HG02970 (cell line): ENCODE data around the gene ROR2.

ENCODE experiments used
- ATAC-seq: cut with Tn5 transposase; IDR thresholded peaks from one replicate; pipeline ENCODE4 v1.9.1; 2021; ENCODE audit warnings: mild to moderate bottlenecking, moderate library complexity, moderate number of reproducible peaks; ENCODE audit not compliant: unreplicated experiment, low FRiP score

ROR2 gene

DNA sequence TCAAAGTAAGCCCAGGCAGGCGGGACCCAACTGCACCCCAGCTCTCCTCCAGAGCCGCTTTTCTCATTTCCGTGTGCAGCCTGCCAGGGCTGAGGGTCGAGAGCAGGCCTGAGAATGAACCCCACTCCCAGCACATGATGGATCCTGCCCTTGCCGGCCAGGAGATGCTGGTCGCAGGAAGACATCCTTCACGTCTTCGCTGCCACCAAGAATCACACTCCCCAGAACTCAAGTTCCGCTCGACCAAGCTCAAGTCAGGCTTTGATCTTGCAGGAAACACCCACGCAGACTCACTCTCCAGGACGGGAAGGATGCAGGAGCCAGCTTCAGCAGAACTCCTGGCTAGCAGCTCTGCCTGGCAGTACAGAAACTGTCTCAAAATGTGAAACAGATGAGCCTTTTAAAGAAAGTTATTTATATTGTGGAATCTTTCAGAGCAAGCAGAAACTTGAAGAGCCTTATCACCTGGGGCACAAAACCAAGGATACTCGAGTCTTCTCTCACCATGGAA is 102.4 kb downstream of the ROR2 start:
- ATAC-seq: no peak

DNA sequence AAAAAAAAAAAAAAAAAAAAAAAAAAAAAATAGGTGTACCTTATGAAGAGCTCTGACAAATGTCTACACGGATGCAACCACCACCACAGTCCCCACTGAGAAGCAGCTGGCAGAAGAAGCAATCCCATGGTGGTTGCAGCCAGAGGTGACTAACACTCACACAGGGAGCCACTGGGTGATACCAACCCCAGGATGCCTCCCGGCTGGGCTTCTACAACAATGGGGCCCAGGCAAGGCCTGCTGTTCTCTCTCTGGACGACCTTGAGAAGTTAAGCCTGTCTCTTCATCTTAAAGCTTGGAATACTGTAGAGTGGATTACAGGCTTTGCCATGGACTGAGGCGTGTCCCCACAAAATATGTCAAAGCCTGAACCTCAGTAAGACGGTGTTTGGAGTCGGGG is 104.1 kb downstream of the ROR2 start:
- ATAC-seq: no peak

DNA sequence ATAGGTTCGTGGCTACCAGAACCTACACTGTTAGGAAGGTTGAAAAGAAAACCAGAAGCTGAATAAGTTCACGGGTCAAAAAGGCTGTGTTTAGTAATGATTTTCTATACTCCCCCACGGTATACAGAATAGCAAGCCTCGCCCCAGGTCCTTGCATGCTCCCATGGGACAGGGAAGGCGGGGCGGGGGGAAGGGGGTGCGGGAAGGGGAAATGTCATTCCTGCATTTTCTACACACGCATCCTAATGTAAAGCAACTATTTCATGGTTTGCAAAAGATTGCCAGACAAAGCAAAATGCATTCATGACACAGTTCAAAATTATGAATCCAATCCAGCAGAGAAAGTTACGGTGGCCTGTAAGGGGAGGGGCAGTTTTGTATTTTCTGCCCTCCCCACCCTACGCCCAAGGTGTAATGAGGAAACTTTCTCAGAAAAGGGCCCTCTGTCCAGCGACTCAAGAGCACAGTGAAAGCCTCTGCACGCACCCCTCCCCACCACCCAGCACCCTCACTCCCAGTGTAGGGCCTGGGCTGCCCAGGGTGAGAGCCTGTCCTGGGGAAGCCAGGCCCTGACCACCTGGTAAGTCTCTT is 105.2 kb downstream of the ROR2 start:
- no peak for ATAC-seq

DNA sequence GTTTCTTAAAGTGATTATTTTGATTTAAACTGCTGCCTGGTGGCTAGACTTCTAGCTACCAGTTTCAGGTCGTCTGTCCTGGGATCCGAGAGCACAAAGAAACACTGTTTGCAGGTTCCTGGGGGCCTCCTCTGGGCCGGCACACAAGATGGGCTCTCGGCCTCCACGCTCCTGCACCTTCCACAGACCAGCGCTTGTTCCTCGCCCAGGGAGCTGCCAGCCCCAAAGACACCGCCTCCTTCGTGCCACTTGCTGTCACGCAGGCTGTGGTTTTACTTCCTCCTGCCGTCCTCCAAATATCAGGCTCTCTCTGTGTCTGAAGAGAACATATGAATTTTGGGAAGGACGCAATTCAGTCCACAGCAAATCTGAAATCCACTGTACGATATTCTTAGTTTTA is 105.8 kb downstream of the ROR2 start:
- no peak for ATAC-seq

GRCh38 chr9:91843623-91844148 is 106.3 kb downstream of the ROR2 start:
- no peak for ATAC-seq

- no peak for ATAC-seq
These were observed 106.9 kb downstream of the ROR2 start for GRCh38 chr9:91843093-91843492.

- no peak for ATAC-seq
These were observed 107.5 kb downstream of the ROR2 start for GRCh38 chr9:91842358-91843049.

GRCh38 chr9:91841591-91841990 is 108.4 kb downstream of the ROR2 start:
- ATAC-seq: no peak

- no peak for ATAC-seq
These were observed 109.1 kb downstream of the ROR2 start for GRCh38 chr9:91840882-91841281.

DNA sequence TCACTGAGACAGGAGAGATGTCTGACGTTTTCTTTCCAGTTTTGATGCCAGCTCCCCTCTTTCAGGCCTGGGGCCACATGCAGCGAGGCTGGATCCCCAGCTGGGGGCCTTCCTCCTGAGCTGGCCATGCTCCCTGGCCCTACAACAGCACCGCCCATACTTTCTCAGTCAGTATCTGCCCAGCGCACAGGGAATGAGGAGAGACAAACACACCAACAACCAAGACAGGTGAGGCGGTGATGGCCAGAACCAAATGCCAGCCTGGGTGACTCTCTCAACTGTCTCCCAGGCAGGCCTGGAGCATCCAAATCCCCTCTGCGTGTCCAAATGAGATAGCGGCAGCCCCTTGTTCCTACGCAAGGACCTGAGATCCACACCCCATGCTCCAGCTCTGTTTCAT is 109.6 kb downstream of the ROR2 start:
- no peak for ATAC-seq

DNA sequence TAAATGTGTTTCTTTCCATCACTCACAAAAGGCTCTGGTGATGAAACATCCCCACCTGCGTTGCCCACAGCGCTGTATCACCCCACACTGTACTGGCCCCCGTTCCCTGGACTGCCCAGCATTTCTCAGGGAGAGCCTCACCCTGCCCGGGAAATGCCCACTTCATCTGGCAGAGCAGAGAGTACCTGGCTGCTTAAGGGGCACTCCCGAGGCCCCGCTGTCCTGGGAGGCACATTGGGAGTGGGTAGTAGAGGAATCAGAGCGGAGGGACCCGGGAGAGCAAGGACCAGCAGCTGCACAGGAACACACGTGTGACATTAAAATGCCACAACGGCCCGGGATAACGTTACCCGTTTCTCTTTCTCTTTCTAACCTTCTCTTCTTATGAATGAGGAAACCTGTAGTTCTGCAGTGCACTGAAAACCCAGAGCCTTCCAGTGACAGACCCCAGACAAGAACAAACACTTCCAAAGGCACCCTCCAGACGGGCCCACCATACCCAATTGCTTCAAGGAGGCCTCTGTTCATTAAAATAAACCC is 110.0 kb downstream of the ROR2 start:
- no peak for ATAC-seq

GRCh38 chr9:91837981-91838731 is 111.9 kb downstream of the ROR2 start:
- ATAC-seq: no peak

- no peak for ATAC-seq
These were observed 113.5 kb downstream of the ROR2 start for GRCh38 chr9:91836515-91836914.

GRCh38 chr9:91835632-91836031 is 114.4 kb downstream of the ROR2 start:
- no peak for ATAC-seq

DNA sequence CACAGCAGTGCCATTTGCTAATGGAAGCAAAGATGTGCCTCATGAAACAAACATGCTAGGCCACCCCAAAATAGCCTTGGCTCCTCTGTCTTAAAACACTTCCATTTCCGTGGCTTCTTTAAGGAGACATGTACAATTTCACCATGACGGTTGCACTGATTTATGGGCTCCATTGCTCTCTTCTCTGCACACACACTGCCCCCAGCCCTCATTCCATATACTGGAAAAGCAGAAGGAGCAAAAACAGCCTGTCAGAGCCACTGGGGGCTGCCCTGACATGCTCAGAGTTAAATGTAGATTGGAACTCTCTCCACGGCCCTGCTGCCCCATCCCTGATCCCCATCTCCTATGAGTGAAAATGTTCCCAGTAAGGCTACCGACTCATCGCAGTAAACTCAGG is 114.8 kb downstream of the ROR2 start:
- no peak for ATAC-seq

- no peak for ATAC-seq
These were observed 115.3 kb downstream of the ROR2 start for GRCh38 chr9:91834740-91835139.

- no peak for ATAC-seq
These were observed 116.2 kb downstream of the ROR2 start for GRCh38 chr9:91833878-91834255.

GRCh38 chr9:91833096-91833877 is 116.7 kb downstream of the ROR2 start:
- no peak for ATAC-seq

DNA sequence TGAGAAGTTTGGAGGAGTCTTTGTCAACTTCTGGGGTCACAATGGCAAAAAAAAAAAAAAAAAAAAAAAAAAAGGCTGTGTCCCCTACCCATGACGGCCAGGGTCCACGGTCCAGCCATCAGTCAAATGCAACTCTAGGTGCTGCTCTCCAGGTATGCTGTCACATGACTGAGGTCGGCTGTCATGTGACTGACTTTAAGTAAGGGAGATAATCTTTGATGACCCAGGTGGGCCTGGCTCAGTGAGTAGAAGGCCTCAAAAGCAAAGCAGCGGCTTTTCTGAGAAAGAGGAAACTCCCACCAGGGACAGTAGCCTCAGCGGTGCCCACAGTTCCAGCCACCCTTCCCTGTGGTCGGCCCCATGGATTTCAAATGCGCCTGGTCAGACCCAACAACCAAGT is 117.7 kb downstream of the ROR2 start:
- ATAC-seq: no peak

GRCh38 chr9:91825866-91826265 is 124.2 kb downstream of the ROR2 start:
- no peak for ATAC-seq
